HUES48 (cell line): ENCODE measurements around the gene KCNH6.

Experiments
- H3K27ac ChIP-seq: one replicate; pipeline ENCODE4 v1.7.0; 2013; ENCODE audit warnings: low read depth, low read length, inconsistent platforms
- H3K27me3 ChIP-seq: 2 replicates; pipeline ENCODE4 v1.6.1; 2013; ENCODE audit warnings: mild to moderate bottlenecking, low read length; ENCODE audit not compliant: control insufficient read depth, insufficient read depth
- H3K36me3 ChIP-seq: 2 replicates; pipeline ENCODE4 v1.6.1; 2013; ENCODE audit warnings: low read length; ENCODE audit not compliant: control insufficient read depth, insufficient read depth
- H3K4me1 ChIP-seq: 2 replicates; pipeline ENCODE4 v1.6.1; 2013; ENCODE audit warnings: mild to moderate bottlenecking, low read length; ENCODE audit not compliant: control insufficient read depth, insufficient read depth
- H3K4me3 ChIP-seq: 2 replicates; pipeline ENCODE4 v1.5.1; 2013; ENCODE audit warnings: mild to moderate bottlenecking, low read depth, low read length
- H3K9ac ChIP-seq: 2 replicates; pipeline ENCODE4 v1.6.1; 2013; ENCODE audit warnings: mild to moderate bottlenecking, low read depth, low read length, moderate library complexity
- H3K9me3 ChIP-seq: 2 replicates; pipeline ENCODE4 v1.6.1; 2013; ENCODE audit warnings: low read length; ENCODE audit not compliant: control insufficient read depth, insufficient read depth

Gene KCNH6

GRCh38 chr17:63568563-63568962 lies 45.4 kb downstream of the KCNH6 start:
- H3K36me3 ChIP-seq = no peaks in the 10 kb centered on the region
- H3K27me3 ChIP-seq = no peaks in the 10 kb centered on the region
- H3K4me3 ChIP-seq = no peak overlapping the region
- no peaks in the 10 kb centered on the region for H3K9me3 ChIP-seq
- no peak overlapping the region for H3K9ac ChIP-seq
- no peak overlapping the region for H3K27ac ChIP-seq
- no peaks in the 10 kb centered on the region for H3K4me1 ChIP-seq

GRCh38 chr17:63571632-63572310 lies 48.6 kb downstream of the KCNH6 start:
- Histone ChIP-seq H3K27ac (no peak overlapping the region), H3K27me3 (no peaks in the 10 kb centered on the region), H3K36me3 (no peaks in the 10 kb centered on the region), H3K9me3 (no peaks in the 10 kb centered on the region), H3K9ac (no peak overlapping the region), H3K4me1 (no peaks in the 10 kb centered on the region), H3K4me3 (no peak overlapping the region)

- no peak overlapping the region for H3K27ac ChIP-seq
Measured at GRCh38 chr17:63573634-63574033, 50.5 kb downstream of the KCNH6 start.

GRCh38 chr17:63578027-63578768 lies 55.0 kb downstream of the KCNH6 start:
- H3K36me3 ChIP-seq = peaks cover 37% of the 10 kb centered on the region
- no peak overlapping the region for H3K9ac ChIP-seq
- peak overlapping the region; percentile 48 for H3K27ac ChIP-seq
- H3K27me3 ChIP-seq = no peaks in the 10 kb centered on the region
- H3K9me3 ChIP-seq = no peaks in the 10 kb centered on the region
- H3K4me3 ChIP-seq = no peak overlapping the region
- H3K4me1 ChIP-seq = peaks cover 14% of the 10 kb centered on the region

More at GRCh38 chr17:63573634-63574033, 50.5 kb downstream of the KCNH6 start:
- Histone ChIP-seq H3K9ac (no peak overlapping the region), H3K4me3 (no peak overlapping the region), H3K36me3 (no peaks in the 10 kb centered on the region), H3K27me3 (no peaks in the 10 kb centered on the region), H3K9me3 (no peaks in the 10 kb centered on the region), H3K4me1 (no peaks in the 10 kb centered on the region)

GRCh38 chr17:63578769-63579111 lies 55.6 kb downstream of the KCNH6 start:
- H3K27me3 ChIP-seq = no peaks in the 10 kb centered on the region
- H3K4me3 ChIP-seq = no peak overlapping the region
- peaks cover 14% of the 10 kb centered on the region for H3K4me1 ChIP-seq
- peak overlapping the region; percentile 48 for H3K27ac ChIP-seq
- H3K36me3 ChIP-seq = peaks cover 42% of the 10 kb centered on the region
- H3K9ac ChIP-seq = no peak overlapping the region
- no peaks in the 10 kb centered on the region for H3K9me3 ChIP-seq

GRCh38 chr17:63579633-63580032 lies 56.5 kb downstream of the KCNH6 start:
- Histone ChIP-seq H3K27ac (peak overlapping the region; percentile 16), H3K27me3 (no peaks in the 10 kb centered on the region), H3K36me3 (peaks cover 48% of the 10 kb centered on the region), H3K9me3 (no peaks in the 10 kb centered on the region), H3K9ac (no peak overlapping the region), H3K4me3 (no peak overlapping the region), H3K4me1 (peaks cover 14% of the 10 kb centered on the region)

- Histone ChIP-seq H3K9ac (no peak overlapping the region), H3K27ac (no peak overlapping the region), H3K4me3 (no peak overlapping the region), H3K36me3 (peaks cover 82% of the 10 kb centered on the region), H3K27me3 (no peaks in the 10 kb centered on the region), H3K9me3 (no peaks in the 10 kb centered on the region), H3K4me1 (no peaks in the 10 kb centered on the region)
Measured at GRCh38 chr17:63587770-63588169, 64.6 kb downstream of the KCNH6 start.

- Histone ChIP-seq H3K4me3 (no peak overlapping the region), H3K9me3 (no peaks in the 10 kb centered on the region), H3K9ac (no peak overlapping the region), H3K4me1 (no peaks in the 10 kb centered on the region), H3K36me3 (peaks cover 80% of the 10 kb centered on the region), H3K27ac (no peak overlapping the region), H3K27me3 (no peaks in the 10 kb centered on the region)
Measured at GRCh38 chr17:63588797-63589196, 65.6 kb downstream of the KCNH6 start.

GRCh38 chr17:63589646-63590045 lies 66.5 kb downstream of the KCNH6 start:
- peaks cover 80% of the 10 kb centered on the region for H3K36me3 ChIP-seq
- no peak overlapping the region for H3K4me3 ChIP-seq
- H3K9ac ChIP-seq = no peak overlapping the region
- H3K27ac ChIP-seq = no peak overlapping the region
- H3K27me3 ChIP-seq = no peaks in the 10 kb centered on the region
- no peaks in the 10 kb centered on the region for H3K9me3 ChIP-seq
- H3K4me1 ChIP-seq = no peaks in the 10 kb centered on the region

GRCh38 chr17:63592797-63593196 lies 69.6 kb downstream of the KCNH6 start:
- peaks cover 55% of the 10 kb centered on the region for H3K36me3 ChIP-seq

GRCh38 chr17:63595132-63595531 lies 72.0 kb downstream of the KCNH6 start:
- Histone ChIP-seq H3K36me3 (peaks cover 35% of the 10 kb centered on the region), H3K4me1 (no peaks in the 10 kb centered on the region), H3K4me3 (no peak overlapping the region), H3K9ac (no peak overlapping the region), H3K27me3 (no peaks in the 10 kb centered on the region), H3K9me3 (no peaks in the 10 kb centered on the region), H3K27ac (no peak overlapping the region)

More at GRCh38 chr17:63592797-63593196, 69.6 kb downstream of the KCNH6 start:
- H3K9ac ChIP-seq = no peak overlapping the region
- H3K27me3 ChIP-seq = no peaks in the 10 kb centered on the region
- no peaks in the 10 kb centered on the region for H3K4me1 ChIP-seq
- no peaks in the 10 kb centered on the region for H3K9me3 ChIP-seq
- H3K27ac ChIP-seq = no peak overlapping the region
- H3K4me3 ChIP-seq = no peak overlapping the region
